Effector memory CD4-positive, alpha-beta T cell (primary cell): Measurements from ENCODE around the gene PCNX1.

ENCODE experiments used
- DNase-seq, 3 donors: peaks; one replicate each; pipeline ENCODE4 v3.0.0-alpha.2; 2020
- H3K27ac ChIP-seq: 2 replicates; pipeline ENCODE4 v1.7.0; 2013; ENCODE audit warnings: mild to moderate bottlenecking, low read length, moderate library complexity; ENCODE audit not compliant: insufficient read depth, poor library complexity, severe bottlenecking
- H3K27me3 ChIP-seq: replicated peaks from 2 replicates; pipeline ENCODE4 v1.7.0; 2013; ENCODE audit warnings: mild to moderate bottlenecking, low read length; ENCODE audit not compliant: insufficient read depth, control insufficient read depth, poor library complexity, severe bottlenecking
- H3K36me3 ChIP-seq: 2 replicates; pipeline ENCODE4 v1.7.0; 2013; ENCODE audit warnings: mild to moderate bottlenecking, low read length, moderate library complexity; ENCODE audit not compliant: control insufficient read depth, insufficient read depth
- H3K4me1 ChIP-seq: 2 replicates; pipeline ENCODE4 v1.7.0; 2013; ENCODE audit warnings: low read length, mild to moderate bottlenecking; ENCODE audit not compliant: control insufficient read depth, insufficient read depth, poor library complexity, severe bottlenecking
- H3K4me3 ChIP-seq: 2 replicates; pipeline ENCODE4 v1.7.0; 2013; ENCODE audit warnings: low read length, low read depth, mild to moderate bottlenecking; ENCODE audit not compliant: insufficient read depth, poor library complexity, severe bottlenecking
- H3K9me3 ChIP-seq: 2 replicates; pipeline ENCODE4 v1.7.0; 2013; ENCODE audit warnings: mild to moderate bottlenecking, low read length, moderate library complexity; ENCODE audit not compliant: control insufficient read depth

Gene PCNX1

DNA sequence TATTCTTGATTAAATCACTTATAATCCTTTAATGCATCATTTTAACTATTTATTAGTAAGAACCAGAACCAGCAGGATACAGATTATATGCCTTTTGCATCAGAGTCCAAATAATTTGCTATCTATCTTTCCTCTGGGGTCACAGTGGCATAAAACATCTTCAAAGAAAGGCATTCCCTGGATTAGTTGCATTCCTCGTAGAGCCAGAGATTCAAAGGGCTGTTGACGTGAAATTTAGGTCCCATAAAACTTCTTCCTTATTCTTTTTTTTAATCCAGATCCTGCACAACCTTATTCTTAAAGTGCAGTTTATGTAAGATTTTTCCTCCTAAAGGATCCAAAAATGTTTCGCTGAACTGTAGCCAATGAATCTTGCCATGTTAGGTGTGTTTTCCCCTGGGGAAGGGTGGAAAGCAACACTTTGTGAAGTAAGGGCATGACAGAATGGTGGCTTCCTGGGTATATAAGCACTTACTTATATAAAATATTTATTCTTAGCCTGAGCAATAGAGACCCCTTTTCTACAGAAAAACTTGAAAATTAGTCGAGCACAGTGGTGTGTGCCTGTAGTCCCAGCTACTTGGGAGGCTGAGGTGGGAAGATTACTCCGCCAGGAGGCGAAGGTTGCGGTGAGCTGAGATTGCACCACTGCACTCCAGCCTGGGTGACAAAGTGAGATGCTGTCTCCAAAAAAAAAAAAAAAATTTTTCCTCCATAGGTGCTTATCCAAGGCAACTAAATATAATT is 208.7 kb downstream of the PCNX1 start:
- H3K4me1 ChIP-seq: no peaks in the 10 kb centered on the region
- no peak for DNase-seq
- peaks cover 7% of the 10 kb centered on the region for H3K36me3 ChIP-seq
- H3K27ac ChIP-seq: no peak overlapping the region
- H3K4me3 ChIP-seq: no peak overlapping the region
- H3K9me3 ChIP-seq: no peaks in the 10 kb centered on the region
- no peaks in the 10 kb centered on the region for H3K27me3 ChIP-seq

- no peaks in the 10 kb centered on the region for H3K27me3 ChIP-seq
- H3K27ac ChIP-seq: no peak overlapping the region
Measured at GRCh38 chr14:71116568-71117122, 209.4 kb downstream of the PCNX1 start.

DNA sequence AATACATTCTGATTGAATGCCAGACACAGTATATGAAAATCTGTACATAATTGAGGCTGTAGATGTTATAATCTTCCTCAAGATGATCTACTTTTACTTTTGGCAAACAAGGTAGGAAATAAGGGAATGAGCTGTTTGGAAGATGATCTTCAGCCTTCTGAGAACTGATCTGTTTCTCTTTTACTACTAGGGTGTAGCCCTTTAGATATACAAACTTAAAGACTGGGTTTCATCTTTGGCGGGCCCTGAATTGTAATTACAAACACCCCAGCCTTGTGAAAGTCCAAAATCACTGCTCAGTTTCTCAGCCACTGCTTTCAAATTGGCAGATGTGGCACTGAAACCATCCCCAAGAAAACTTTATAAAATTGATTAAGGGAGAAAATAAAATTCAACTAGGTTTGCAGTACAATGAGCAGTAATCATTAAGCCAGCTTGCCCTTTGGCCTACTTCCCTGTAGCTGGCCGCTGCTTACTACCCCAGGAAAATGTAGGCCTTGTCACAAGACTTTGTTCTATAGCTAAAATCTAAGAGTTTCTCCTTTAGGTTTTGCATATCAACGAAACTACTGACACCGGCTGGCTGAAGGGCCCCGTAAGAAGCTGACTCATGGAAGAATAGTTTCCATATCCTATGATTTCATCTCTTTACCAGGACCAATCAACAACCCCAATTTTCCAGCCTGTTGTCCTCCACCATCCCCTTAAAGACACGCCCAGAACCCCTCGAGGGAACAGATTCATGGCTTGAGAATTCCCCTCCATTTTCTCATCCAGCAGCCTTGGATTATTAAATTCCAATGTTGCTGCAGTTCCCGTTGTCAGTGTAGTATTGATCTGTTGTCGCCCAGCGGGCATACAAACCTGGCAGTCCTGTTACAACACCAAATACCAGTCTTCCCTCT is 210.8 kb downstream of the PCNX1 start:
- Histone ChIP-seq H3K36me3 (no peaks in the 10 kb centered on the region), H3K9me3 (no peaks in the 10 kb centered on the region), H3K27ac (no peak overlapping the region), H3K4me1 (no peaks in the 10 kb centered on the region), H3K27me3 (no peaks in the 10 kb centered on the region), H3K4me3 (no peak overlapping the region)
- DNase-seq: no peak

More at GRCh38 chr14:71116568-71117122, 209.4 kb downstream of the PCNX1 start:
- Histone ChIP-seq H3K4me3 (no peak overlapping the region), H3K4me1 (no peaks in the 10 kb centered on the region), H3K9me3 (no peaks in the 10 kb centered on the region), H3K36me3 (peaks cover under 1% of the 10 kb centered on the region)
- no peak for DNase-seq

GRCh38 chr14:71119075-71119474 is 211.8 kb downstream of the PCNX1 start:
- H3K4me3 ChIP-seq: no peak overlapping the region
- H3K9me3 ChIP-seq: no peaks in the 10 kb centered on the region
- DNase-seq: no peak
- H3K36me3 ChIP-seq: no peaks in the 10 kb centered on the region
- H3K27ac ChIP-seq: no peak overlapping the region
- H3K27me3 ChIP-seq: no peaks in the 10 kb centered on the region
- H3K4me1 ChIP-seq: no peaks in the 10 kb centered on the region

- H3K27ac ChIP-seq: no peak overlapping the region
Measured at GRCh38 chr14:71119832-71120231, 212.6 kb downstream of the PCNX1 start.

DNA sequence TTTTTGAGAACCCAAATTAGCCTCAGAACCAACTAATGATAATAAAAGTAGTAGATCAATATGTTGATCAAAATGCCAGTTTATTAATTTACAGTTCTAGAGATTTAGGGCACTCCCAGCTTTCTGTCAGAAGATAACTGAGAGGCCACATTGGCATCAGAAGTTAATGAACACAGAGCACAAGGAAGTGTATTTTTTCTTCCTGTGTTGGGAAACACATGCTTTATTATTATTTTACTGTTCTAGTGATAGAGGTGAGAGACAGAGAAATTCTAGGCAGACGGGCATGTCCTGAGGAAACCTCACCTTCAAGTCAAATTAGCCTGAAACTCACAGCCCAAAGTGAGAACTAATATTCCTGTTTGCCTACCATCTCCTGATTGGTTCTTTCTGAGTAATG is 213.7 kb downstream of the PCNX1 start:
- no peaks in the 10 kb centered on the region for H3K36me3 ChIP-seq
- H3K4me3 ChIP-seq: no peak overlapping the region
- DNase-seq: no peak
- H3K27ac ChIP-seq: no peak overlapping the region
- no peaks in the 10 kb centered on the region for H3K9me3 ChIP-seq
- H3K27me3 ChIP-seq: no peaks in the 10 kb centered on the region
- H3K4me1 ChIP-seq: no peaks in the 10 kb centered on the region

More at GRCh38 chr14:71119832-71120231, 212.6 kb downstream of the PCNX1 start:
- no peak for DNase-seq
- H3K36me3 ChIP-seq: no peaks in the 10 kb centered on the region
- no peaks in the 10 kb centered on the region for H3K4me1 ChIP-seq
- H3K9me3 ChIP-seq: no peaks in the 10 kb centered on the region
- no peak overlapping the region for H3K4me3 ChIP-seq
- no peaks in the 10 kb centered on the region for H3K27me3 ChIP-seq

DNA sequence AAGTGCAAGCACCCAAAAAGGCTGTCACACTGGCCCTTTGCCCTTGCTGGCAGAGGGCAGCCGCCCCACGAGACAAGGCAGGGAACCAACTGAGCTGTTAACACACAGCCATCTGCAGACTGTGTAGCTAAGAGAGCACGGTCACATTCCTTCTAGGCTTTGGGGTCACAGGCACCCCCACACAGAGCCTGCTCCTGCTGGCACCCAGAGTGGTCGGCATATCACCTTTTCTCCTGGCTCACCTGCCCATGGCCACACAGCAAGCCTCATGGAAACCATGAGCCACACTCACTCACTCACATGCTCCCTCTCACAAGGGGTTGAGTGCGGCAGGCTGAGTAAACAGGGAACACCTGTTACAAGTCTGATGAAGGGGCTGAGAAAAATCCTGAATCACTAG is 214.5 kb downstream of the PCNX1 start:
- no peaks in the 10 kb centered on the region for H3K27me3 ChIP-seq
- H3K36me3 ChIP-seq: no peaks in the 10 kb centered on the region
- no peak overlapping the region for H3K27ac ChIP-seq
- no peak overlapping the region for H3K4me3 ChIP-seq
- H3K9me3 ChIP-seq: no peaks in the 10 kb centered on the region
- no peaks in the 10 kb centered on the region for H3K4me1 ChIP-seq
- DNase-seq: no peak

- H3K4me1 ChIP-seq: no peaks in the 10 kb centered on the region
- H3K4me3 ChIP-seq: no peak overlapping the region
- no peaks in the 10 kb centered on the region for H3K9me3 ChIP-seq
- no peak overlapping the region for H3K27ac ChIP-seq
- no peak for DNase-seq
- no peaks in the 10 kb centered on the region for H3K36me3 ChIP-seq
- H3K27me3 ChIP-seq: no peaks in the 10 kb centered on the region
Measured at GRCh38 chr14:71122866-71123565, 215.8 kb downstream of the PCNX1 start.

DNA sequence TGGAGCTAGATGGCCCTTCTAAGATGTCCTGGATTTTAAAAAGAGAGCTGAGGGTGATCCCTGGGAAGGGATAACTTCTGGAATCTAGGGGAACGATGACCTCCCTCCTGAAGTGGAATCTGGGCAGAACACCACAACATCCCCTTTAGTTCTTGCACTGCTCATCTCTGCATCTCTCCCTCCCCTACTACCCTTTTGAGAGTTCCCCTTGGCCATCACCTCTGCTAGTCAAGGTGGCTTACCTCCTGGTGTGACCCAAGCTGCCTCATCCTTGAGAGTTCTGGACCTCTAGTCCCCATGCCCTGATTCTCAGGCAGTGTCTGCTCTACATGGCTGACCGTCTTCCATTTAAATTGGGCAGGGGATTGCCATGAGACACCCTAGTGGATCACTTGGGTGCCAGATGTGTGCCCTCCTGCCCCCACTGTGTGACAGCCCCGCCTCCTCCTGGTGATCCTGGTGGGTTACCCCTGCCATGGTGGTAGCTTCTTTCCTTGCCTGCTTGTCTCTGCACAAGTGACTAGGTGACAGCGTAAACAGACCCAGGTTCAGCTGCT is 216.4 kb downstream of the PCNX1 start:
- Histone ChIP-seq H3K9me3 (no peaks in the 10 kb centered on the region), H3K4me1 (no peaks in the 10 kb centered on the region), H3K27ac (no peak overlapping the region), H3K27me3 (no peaks in the 10 kb centered on the region), H3K36me3 (no peaks in the 10 kb centered on the region), H3K4me3 (no peak overlapping the region)
- DNase-seq: no peak
